BJ (cell line): Measurements from ENCODE around the gene TTC31. TPM values are rescaled to one million over a fixed set of nuclear protein-coding genes. Genes with fewer than 3 reads are reported as not detected.

Source experiments
- CTCF ChIA-PET: fragments of 350-600 bp; formaldehyde crosslinking; extraction: SDS; loops from one replicate; lab custom pipeline; 2021; ENCODE audit warnings: antibody characterized with exemption, inconsistent platforms; lab: Yijun Ruan, JAX
- POLR2A ChIA-PET: fragments of 300-600 bp; sonication (Branson Sonifier 250); formaldehyde crosslinking; extraction: SDS; loops from one replicate; lab custom pipeline; 2021; ENCODE audit warnings: antibody characterized with exemption; lab: Charles Lee
- DNase-seq: peaks from one replicate; pipeline ENCODE4 v3.0.0-alpha.2; 2011; ENCODE audit warnings: low read depth
- H3K27me3 ChIP-seq: 2 replicates; pipeline ENCODE4 v1.6.0; 2011; ENCODE audit warnings: low read length; ENCODE audit not compliant: control insufficient read depth, insufficient read depth
- H3K36me3 ChIP-seq: 2 replicates; pipeline ENCODE4 v1.5.1; 2011; ENCODE audit warnings: low read length; ENCODE audit not compliant: control insufficient read depth, insufficient read depth
- H3K4me3 ChIP-seq: 2 replicates; pipeline ENCODE4 v1.5.1; 2011; ENCODE audit warnings: low read depth, mild to moderate bottlenecking, control low read depth, low read length
- polyA plus RNA-seq: library from polyadenylated mRNA; depleted of rRNA; stranded (reverse); fragments of >200 nt; gene quantifications from 2 replicates; pipeline ENCODE4 v1.2.3, GENCODE V29; 2011
- TF ChIP-seq, protein P1 (sequence below): IDR thresholded peaks from 2 replicates; pipeline ENCODE4 v1.5.1; 2011; ENCODE audit warnings: low read depth, mild to moderate bottlenecking, control low read depth, inconsistent platforms, low read length, moderate library complexity; ENCODE audit not compliant: insufficient read depth

Gene TTC31
- polyA plus RNA-seq, 1 experiment, result 26.0 TPM

DNA sequence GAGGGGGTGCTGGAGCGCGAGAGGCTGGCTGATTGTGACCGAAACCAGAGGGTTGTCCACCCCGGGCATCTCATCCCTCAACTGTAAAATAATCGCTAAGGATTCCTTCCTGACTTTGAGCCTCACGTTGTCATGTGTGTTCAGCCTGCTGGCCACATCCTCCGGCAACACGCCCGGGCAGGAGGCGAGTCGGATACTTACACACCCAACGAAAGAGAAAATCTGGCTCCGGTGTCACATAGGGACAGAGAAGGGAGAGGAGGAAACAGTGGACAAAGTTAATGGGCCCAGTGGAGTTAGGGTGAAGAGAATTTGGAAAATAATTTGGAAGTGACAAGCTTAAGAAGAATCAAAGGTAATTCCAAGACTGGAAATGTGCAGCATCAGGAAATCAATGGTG, 33.8 kb downstream of the TTC31 start:
- POLR2A ChIA-PET, result no interaction called here
- CTCF ChIA-PET, result no interaction called here
- Histone ChIP-seq H3K27me3 (peaks cover 62% of the 10 kb centered on the region), H3K36me3 (no peaks in the 10 kb centered on the region; the same call in 1 of the 2 replicates), H3K4me3 (no peak overlapping the region)
- TF ChIP-seq, protein P1, sequence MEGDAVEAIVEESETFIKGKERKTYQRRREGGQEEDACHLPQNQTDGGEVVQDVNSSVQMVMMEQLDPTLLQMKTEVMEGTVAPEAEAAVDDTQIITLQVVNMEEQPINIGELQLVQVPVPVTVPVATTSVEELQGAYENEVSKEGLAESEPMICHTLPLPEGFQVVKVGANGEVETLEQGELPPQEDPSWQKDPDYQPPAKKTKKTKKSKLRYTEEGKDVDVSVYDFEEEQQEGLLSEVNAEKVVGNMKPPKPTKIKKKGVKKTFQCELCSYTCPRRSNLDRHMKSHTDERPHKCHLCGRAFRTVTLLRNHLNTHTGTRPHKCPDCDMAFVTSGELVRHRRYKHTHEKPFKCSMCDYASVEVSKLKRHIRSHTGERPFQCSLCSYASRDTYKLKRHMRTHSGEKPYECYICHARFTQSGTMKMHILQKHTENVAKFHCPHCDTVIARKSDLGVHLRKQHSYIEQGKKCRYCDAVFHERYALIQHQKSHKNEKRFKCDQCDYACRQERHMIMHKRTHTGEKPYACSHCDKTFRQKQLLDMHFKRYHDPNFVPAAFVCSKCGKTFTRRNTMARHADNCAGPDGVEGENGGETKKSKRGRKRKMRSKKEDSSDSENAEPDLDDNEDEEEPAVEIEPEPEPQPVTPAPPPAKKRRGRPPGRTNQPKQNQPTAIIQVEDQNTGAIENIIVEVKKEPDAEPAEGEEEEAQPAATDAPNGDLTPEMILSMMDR, result no peak
- no peak for DNase-seq

DNA sequence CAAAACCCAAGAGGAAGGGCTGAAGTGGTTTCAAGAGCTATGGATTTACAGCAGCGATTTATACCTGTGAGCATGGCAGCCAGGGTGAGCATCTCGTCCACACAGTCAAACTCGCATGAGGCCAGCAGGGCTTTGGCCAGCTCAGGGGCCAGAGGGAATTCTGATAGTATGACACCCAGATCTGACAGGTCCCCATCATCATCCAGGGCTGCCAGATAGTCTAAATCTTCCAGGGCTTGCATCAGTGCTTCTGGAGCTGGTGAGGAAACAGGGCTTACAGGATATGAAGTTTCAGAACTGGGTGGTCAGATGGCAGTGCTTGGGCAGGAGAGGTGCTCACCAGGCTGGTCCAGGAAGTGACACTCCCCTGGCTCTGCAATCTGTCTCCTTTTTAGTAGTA, 39.6 kb downstream of the TTC31 start:
- Histone ChIP-seq H3K27me3 (peaks cover 28% of the 10 kb centered on the region), H3K36me3 (peaks cover 17% of the 10 kb centered on the region), H3K4me3 (no peak overlapping the region)
- ChIA-PET CTCF (interaction anchor here (2.6 kb wide), 1 partner anchor 40 kb away, joined by 10 read pairs; the partner anchor contains the start of genes CCDC142 and TTC31), POLR2A (interaction anchor here (0.6 kb wide), 1 partner anchor 62 kb away, joined by 8 read pairs; no protein-coding TSS in a partner anchor)
- no peak for DNase-seq
- TF ChIP-seq, protein P1, result no peak

DNA sequence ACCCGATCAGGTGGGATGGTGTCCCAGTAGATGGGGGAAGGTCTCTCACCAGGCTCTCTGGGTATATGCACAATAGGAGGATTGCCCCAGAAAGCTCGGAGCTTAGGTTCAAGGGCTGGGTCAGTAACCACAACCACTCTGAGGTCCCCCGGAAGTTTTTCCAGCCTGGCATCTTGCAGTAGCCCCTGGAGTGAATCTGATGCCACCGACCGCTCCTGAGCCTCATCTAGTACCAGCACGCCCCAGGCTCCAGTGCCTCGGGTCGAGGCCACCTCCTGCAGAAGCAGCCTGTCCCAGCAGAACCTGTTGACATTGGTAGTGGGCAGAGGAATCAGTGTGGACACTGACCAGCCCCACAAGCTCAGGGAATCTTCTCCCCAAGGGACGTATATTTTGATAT, 41.1 kb downstream of the TTC31 start:
- Histone ChIP-seq H3K36me3 (peaks cover 18% of the 10 kb centered on the region), H3K4me3 (no peak overlapping the region), H3K27me3 (peaks cover 16% of the 10 kb centered on the region)
- ChIA-PET CTCF (no interaction called here), POLR2A (no interaction called here)
- TF ChIP-seq, protein P1, result no peak
- DNase-seq, result no peak

DNA sequence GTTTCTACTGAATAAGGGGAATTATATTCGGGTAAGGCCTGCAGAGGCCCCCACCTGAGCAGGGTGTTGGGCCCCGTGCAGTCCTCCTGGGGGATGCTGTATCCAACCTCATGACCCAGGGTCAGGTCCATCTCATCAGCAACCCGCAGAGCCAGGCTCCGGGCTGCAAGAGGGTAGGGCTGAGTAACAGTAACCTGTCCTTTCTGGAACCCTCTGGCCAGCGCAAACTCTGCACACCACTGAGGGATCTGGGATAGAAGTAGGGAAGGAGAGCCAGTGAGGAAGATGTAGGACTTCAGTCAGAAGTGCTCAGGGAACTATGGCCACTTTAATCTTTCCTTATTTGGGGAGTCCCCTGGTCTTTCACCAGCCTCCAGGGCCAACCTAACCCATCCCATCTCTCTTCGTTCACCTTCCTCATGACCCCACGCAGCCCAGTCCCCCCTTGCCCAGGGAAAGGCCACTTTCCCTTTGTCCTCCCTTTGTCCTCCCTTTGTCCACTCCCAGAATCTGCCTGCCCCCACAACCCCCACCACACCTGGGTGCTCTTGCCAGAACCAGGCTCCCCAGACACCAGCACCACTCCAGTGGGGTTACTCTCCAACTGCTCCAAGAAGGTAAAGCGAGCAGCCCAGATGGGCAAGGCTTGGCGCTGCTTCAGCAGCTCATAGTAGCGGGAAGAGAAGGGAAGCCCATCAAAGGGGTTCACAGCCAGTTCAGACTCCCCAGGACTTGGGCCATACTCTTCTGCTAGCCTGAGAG, 42.3 kb downstream of the TTC31 start:
- no peak for DNase-seq
- Histone ChIP-seq H3K27me3 (peaks cover 9% of the 10 kb centered on the region), H3K36me3 (peaks cover 18% of the 10 kb centered on the region), H3K4me3 (no peak overlapping the region)
- POLR2A ChIA-PET, result no interaction called here
- TF ChIP-seq, protein P1, result no peak
- CTCF ChIA-PET, result interaction anchor here (1.2 kb wide), 1 partner anchor 62 kb away, joined by 4 read pairs; no protein-coding TSS in a partner anchor
